B cell (primary cell): ENCODE results near the gene DHX8.

Experiments used
- CTCF ChIP-seq: fragments of 200-600 bp; IDR thresholded peaks from one replicate; pipeline ENCODE4 v1.8.0; 2022; ENCODE audit warnings: antibody characterized with exemption, mild to moderate bottlenecking
- EZH2 ChIP-seq: IDR thresholded peaks from 2 replicates; pipeline ENCODE4 v1.6.1; 2012; ENCODE audit warnings: borderline replicate concordance, low read depth, mild to moderate bottlenecking, moderate library complexity, low read length; ENCODE audit not compliant: insufficient read depth, poor library complexity, severe bottlenecking

GRCh38 chr17:43482103-43483012 lies 1.4 kb upstream of the DHX8 start:
- TF ChIP-seq EZH2, result no peak
- TF ChIP-seq CTCF, result no peak
